ENCODE measurements around the gene RNU2-1.
"Not testable (repeated sequence)": the region's sequence is repeated elsewhere in the genome, so short reads cannot be mapped to it uniquely, and the experiment has no call there.

Gene RNU2-1

GRCh38 chr17:43233877-43234276 is at the start of gene RNU2-1:
Gene RNU2-1, minus strand, starts transcription at chr17:43233977.
- not testable (repeated sequence) for DNase-seq

- DNase-seq, result not testable (repeated sequence)
These were observed 39.1 kb upstream of the RNU2-1 start for GRCh38 chr17:43272914-43273313.

GRCh38 chr17:43272483-43272882 is 38.7 kb upstream of the RNU2-1 start:
- not testable (repeated sequence) for DNase-seq

GRCh38 chr17:43270552-43271504 is 37.1 kb upstream of the RNU2-1 start:
- not testable (repeated sequence) for DNase-seq

GRCh38 chr17:43246456-43246855 is 12.7 kb upstream of the RNU2-1 start:
- not testable (repeated sequence) for DNase-seq

DNA sequence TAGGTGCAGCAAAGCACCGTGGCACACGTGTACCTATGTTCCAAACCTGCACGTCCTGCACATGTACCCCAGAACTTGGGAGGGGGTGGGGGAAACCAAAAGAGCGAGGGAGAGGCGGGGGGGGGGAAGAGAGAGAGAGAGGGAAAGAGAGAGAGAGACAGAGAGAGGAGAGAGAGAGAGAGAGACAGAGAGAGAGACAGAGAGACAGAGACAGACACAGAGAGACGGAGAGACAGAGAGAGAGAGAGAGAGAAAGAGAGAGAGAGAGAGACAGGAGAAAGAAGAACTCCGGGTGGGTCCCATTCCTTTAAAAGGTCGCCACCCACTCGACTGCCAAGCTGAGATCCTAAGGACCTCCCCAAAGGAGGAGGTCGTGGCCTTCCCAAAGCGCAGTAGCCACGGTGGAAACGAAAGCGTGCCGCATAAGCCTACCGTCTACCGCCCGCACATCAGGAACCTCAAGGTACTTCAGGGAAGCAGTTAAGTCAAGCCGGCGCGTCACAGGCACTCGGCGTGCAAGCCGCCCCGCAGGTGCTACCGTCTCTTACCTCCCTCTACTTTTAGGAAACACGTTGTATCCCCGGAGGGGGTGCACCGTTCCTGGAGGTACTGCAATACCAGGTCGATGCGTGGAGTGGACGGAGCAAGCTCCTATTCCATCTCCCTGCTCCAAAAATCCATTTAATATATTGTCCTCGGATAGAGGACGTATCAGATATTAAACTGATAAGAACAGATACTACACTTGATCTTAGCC is 7.0 kb upstream of the RNU2-1 start:
- not testable (repeated sequence) for DNase-seq

- DNase-seq, result not testable (repeated sequence)
These were observed 5.8 kb upstream of the RNU2-1 start for GRCh38 chr17:43239597-43239996.

GRCh38 chr17:43233263-43233662 is 514 bp downstream of the RNU2-1 start:
- not testable (repeated sequence) for DNase-seq

DNA sequence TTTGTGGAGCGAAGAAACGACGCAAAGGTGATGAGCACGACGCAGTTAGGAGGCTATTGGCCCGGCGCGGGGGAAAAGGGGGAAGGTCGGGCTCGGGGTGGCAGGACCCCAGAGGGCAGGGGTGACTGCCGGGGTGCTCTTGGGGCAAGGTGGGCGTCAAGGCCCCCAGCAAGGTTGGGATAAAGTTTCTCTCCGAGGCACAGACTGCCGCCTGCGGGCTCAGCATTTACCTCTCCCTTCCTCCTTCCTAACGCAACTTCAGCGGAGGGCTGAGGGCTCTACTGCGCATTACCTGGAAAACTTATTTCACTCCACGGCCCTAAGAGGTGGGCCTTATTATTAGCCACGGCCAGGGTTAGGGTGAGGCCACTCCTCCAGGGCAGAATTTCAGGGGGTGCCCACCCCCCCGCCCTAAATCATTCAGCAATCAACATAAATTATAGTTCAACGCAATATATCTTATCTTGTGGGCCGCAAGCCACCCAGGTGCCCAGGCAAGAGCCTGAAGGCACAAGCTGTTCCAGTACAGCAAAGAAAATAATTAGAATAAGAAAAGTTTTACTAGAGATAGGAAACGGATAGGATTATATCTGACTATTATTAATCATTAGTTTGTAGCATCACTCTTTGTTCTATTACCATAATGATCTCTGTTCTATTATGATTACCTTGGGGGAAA is 1.6 kb downstream of the RNU2-1 start:
- DNase-seq, result not testable (repeated sequence)

DNA sequence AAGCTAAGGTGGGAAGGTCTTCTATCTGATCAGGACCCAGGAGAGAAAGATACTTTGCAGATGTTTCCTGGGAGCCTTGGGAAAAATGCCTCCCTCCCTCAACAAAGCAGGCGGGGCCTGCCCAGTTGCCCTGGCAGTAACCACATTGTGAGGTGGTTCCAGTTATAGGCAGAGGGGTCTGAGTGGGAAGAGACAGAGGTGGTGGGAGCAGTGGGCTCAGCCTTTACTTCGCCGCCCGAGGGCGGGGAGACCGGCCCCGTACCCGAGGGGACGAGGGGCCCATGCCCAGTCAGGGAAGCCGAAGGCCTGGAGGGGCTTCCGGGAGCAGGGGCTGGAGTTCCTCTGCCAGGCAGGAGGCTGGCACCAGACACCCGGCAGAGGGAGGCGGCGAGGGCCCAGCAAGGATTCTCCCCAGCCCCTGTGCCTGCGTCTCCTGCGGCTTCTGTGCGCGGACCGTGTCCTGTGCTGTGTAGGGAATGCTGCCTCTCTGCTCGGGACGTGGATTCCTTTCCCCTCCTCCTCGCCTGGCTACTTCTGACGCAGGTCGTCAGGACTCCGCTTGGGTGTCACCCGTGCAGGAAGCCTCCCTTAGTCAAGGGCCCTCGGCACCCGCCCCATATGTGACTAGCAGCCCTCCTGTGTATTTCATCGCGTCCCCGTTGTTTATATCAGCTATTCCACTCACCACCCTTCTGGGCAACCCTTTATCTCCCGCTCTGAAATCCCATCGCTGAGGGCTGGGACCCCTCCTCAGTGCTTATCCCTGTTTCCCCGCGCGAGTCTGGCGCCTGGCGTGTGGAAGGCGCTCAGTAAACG is 2.4 kb downstream of the RNU2-1 start:
- DNase-seq, result not testable (repeated sequence)

DNA sequence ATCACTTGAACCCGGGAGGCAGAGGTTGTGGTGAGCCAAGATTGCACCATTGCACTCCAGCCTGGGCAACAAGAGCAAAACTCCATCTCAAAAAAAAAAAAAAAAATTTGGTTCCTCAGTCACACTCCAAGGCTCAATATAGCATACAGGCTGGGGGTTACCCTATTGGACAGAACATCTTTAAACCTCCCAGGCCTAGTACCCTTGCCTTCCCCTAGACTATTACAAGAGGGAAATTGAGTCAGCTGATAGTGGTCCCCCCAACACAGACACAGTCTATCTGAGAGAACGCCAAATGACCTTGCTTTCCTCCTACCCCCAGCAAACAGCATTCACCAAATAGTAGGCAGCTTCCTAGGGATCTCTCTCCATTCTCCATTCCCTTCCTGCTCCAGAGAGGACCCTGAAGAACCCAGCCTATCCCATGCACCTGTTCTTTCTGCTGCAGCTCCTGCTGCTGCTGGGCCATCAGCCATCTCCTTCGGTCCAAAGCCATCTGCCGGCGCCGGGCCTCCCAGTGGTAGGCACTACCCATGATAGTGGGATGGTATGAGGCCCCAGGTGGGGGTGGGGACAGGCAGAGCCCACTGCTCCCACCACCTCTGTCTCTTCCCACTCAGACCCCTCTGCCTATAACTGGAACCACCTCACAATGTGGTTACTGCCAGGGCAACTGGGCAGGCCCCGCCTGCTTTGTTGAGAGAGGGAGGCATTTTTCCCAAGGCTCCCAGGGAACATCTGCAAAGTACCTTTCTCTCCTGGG is 5.6 kb downstream of the RNU2-1 start, which contains the start of gene CCDC200:
TSS of gene CCDC200 (minus strand) at position 604 of the 763 bp plus-strand sequence. CDS start at position 535, 69 bp downstream.
- DNase-seq, result not testable (repeated sequence)

GRCh38 chr17:43226393-43226792 is 7.4 kb downstream of the RNU2-1 start:
- no peak for DNase-seq

DNA sequence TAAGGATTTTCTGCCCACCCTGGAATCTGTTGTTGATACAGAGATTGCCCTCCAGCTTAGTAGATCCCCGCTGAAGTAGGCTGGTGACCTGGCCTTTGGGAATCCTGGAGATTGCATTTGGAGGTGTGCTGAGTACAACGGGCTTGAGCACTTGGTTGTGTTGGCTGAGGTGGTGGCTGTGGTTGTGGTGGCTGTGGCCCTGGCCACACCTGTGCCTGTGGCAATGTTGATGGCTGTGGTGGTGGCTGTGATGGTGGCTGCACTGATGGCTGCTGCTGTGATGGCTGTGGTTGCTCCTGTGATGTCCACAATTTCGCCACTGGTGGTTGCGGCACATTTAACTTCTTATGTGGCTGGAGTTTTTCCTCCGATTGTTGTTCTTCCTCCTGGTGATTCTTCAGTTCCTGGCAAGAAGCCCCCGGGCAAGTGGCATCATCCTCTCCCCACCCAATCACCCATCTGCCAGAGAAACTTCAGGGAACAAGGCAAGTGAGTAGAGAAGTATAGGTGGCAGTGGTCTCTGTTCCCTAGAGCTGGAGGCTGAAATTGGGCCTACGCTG is 9.6 kb downstream of the RNU2-1 start:
- no peak for DNase-seq

- DNase-seq, result no peak
These were observed 13.2 kb downstream of the RNU2-1 start for GRCh38 chr17:43220511-43221125.

DNA sequence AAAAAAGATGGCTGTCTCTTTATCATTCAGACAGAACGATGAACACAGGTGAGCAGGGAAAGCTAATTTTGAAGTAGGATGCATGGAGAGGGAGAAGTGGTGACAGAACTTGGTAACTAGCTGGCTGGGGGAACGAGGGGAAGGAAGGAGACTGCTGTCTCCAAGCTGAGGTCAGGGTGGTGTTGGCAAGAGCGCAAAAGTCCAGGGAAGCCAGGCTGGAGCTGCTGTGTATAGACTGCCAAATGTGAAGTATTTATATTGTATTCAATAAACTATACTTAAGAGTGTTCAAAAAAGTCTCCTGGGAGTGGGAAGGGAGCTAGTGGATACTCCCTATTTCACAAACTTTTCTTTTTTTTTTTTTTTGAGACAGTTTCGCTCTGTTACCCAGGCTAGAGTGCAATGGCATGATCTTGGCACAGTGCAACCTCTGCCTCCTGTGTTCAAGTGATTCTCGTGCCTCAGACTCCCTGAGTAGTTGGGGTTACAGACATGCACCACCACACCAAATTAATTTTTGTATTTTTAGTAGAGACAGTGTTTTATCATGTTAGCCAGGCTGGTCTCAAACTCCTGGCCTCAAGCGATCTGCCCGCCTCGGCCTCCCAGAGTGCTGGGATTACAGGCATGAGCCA is 13.9 kb downstream of the RNU2-1 start:
- no peak for DNase-seq

GRCh38 chr17:43219001-43219400 is 14.8 kb downstream of the RNU2-1 start:
- DNase-seq, result no peak

GRCh38 chr17:43217614-43218087 is 16.1 kb downstream of the RNU2-1 start:
- DNase-seq, result no peak

DNA sequence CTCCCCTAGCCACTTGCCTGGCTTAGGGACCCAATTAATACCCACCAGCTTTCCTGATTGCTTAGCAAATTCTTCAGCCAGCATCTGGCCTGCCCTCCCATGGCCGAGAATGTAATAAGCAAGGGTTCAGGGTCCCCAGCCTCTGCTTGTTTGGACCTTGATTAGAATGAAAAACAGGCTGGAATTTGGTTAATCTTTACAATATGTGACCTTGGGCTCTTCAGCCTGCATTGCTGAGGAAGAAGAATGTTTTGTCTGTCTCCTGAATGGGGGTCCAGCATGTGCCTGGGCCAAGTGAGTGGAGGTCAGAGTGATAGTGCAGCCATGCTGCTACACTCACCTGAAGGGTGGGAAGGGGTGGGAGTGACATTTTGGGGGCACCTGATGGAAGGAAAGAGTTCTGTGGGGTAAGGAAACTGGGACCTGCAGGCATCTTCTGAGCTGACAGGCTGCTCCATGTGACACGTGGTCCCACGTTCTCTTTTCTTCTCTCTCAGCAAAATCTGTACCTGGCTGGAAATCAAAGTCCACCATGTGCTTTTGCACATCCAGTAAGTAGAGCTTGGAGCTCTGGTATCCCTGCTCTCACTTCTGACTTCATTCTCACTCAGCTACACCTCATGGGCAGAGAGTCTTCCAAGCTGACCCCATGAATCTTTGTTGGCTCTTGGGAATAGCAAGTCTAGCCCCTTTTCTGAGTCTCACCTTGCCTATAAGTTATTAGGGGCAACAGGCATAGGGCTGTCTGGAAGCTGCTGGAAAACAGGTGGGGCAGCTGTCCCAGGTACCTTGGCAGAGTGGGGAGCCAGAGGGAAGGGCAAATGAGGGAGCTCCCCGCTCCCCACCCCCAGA is 16.8 kb downstream of the RNU2-1 start:
- no peak for DNase-seq

GRCh38 chr17:43216369-43216761 is 17.4 kb downstream of the RNU2-1 start:
- DNase-seq, result no peak

All from AML-193 (cell line).